ENCODE data around the gene TRAPPC10.

The TRAPPC10 gene

GRCh38 chr21:43981871-43982210 is 30.3 kb upstream of the TRAPPC10 start:
- DNase-seq (ENCODE audit: low read depth in 2 of 2), result no peak

- no peak for DNase-seq (ENCODE audit: low read depth in 2 of 2)
Observed at GRCh38 chr21:43982489-43983078, 29.5 kb upstream of the TRAPPC10 start.

- DNase-seq (ENCODE audit: low read depth in 2 of 2), result no peak
Observed at GRCh38 chr21:43983390-43983789, 28.7 kb upstream of the TRAPPC10 start.

GRCh38 chr21:43983860-43984420 is 28.2 kb upstream of the TRAPPC10 start:
- DNase-seq (ENCODE audit: low read depth in 2 of 2), result no peak

GRCh38 chr21:43984905-43985689 is 27.0 kb upstream of the TRAPPC10 start:
- DNase-seq (ENCODE audit: low read depth in 2 of 2), result no peak

GRCh38 chr21:43985690-43986251 is 26.3 kb upstream of the TRAPPC10 start:
- DNase-seq (ENCODE audit: low read depth in 2 of 2), result no peak

GRCh38 chr21:43986544-43987451 is 25.3 kb upstream of the TRAPPC10 start:
- no peak for DNase-seq (ENCODE audit: low read depth in 2 of 2)

GRCh38 chr21:43987509-43987908 is 24.6 kb upstream of the TRAPPC10 start:
- no peak for DNase-seq (ENCODE audit: low read depth in 2 of 2)

- DNase-seq (ENCODE audit: low read depth in 2 of 2), result no peak
Observed at GRCh38 chr21:43988016-43988415, 24.1 kb upstream of the TRAPPC10 start.

GRCh38 chr21:43988506-43989230 is 23.4 kb upstream of the TRAPPC10 start:
- DNase-seq (ENCODE audit: low read depth in 2 of 2), result no peak

- no peak for DNase-seq (ENCODE audit: low read depth in 2 of 2)
Observed at GRCh38 chr21:43989401-43989800, 22.7 kb upstream of the TRAPPC10 start.

- DNase-seq (ENCODE audit: low read depth in 2 of 2), result no peak
Observed at GRCh38 chr21:43991447-43991991, 20.6 kb upstream of the TRAPPC10 start.

GRCh38 chr21:43992121-43992520 is 20.0 kb upstream of the TRAPPC10 start:
- no peak for DNase-seq (ENCODE audit: low read depth in 2 of 2)

GRCh38 chr21:43993420-43993934 is 18.6 kb upstream of the TRAPPC10 start:
- DNase-seq (ENCODE audit: low read depth in 2 of 2), result no peak

- no peak for DNase-seq (ENCODE audit: low read depth in 2 of 2)
Observed at GRCh38 chr21:43994085-43994484, 18.0 kb upstream of the TRAPPC10 start.

- no peak for DNase-seq (ENCODE audit: low read depth in 2 of 2)
Observed at GRCh38 chr21:43994646-43995045, 17.5 kb upstream of the TRAPPC10 start.

GRCh38 chr21:43995521-43996105 is 16.5 kb upstream of the TRAPPC10 start:
- DNase-seq (ENCODE audit: low read depth in 2 of 2), result no peak

- DNase-seq (ENCODE audit: low read depth in 2 of 2), result no peak
Observed at GRCh38 chr21:43997766-43998742, 14.1 kb upstream of the TRAPPC10 start.

- DNase-seq (ENCODE audit: low read depth in 2 of 2), result no peak
Observed at GRCh38 chr21:44000360-44000759, 11.7 kb upstream of the TRAPPC10 start.
